ENCODE data around the gene PUS10. TPM values are rescaled to one million over a fixed set of nuclear protein-coding genes. Genes with fewer than 3 reads are reported as not detected.

The PUS10 gene
- total RNA-seq, 6 experiments from 2014 or later = 8.6 to 15.3 (median 13.1) TPM

GRCh38 chr2:60973705-60974104 lies 44.4 kb downstream of the PUS10 start:
- ATAC-seq = no peak
- DNase-seq = no peak
- H3K4me1 ChIP-seq = peaks cover 0 to 13% (median 0%) of the 10 kb centered on the region in 4 donors
- no peaks in the 10 kb centered on the region for H3K36me3 ChIP-seq
- intact Hi-C loops (cut with DNase I) = no loop called here
- H3K27me3 ChIP-seq = no peaks in the 10 kb centered on the region
- H3K27ac ChIP-seq = no peak overlapping the region
- H3K4me3 ChIP-seq = no peak overlapping the region
- no peaks in the 10 kb centered on the region for H3K9me3 ChIP-seq
- 65% methylated on average over 2 of the region's 5 CpGs for WGBS (ENCODE audit: insufficient coverage, low coverage, low lambda C conversion rate, missing lambda C conversion rate)
- TF ChIP-seq, protein P1, sequence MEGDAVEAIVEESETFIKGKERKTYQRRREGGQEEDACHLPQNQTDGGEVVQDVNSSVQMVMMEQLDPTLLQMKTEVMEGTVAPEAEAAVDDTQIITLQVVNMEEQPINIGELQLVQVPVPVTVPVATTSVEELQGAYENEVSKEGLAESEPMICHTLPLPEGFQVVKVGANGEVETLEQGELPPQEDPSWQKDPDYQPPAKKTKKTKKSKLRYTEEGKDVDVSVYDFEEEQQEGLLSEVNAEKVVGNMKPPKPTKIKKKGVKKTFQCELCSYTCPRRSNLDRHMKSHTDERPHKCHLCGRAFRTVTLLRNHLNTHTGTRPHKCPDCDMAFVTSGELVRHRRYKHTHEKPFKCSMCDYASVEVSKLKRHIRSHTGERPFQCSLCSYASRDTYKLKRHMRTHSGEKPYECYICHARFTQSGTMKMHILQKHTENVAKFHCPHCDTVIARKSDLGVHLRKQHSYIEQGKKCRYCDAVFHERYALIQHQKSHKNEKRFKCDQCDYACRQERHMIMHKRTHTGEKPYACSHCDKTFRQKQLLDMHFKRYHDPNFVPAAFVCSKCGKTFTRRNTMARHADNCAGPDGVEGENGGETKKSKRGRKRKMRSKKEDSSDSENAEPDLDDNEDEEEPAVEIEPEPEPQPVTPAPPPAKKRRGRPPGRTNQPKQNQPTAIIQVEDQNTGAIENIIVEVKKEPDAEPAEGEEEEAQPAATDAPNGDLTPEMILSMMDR (IDR thresholded peaks at IDR 0.05) = no peak
- TF ChIP-seq POLR2A (IDR thresholded peaks at IDR 0.05) = no peak

DNA sequence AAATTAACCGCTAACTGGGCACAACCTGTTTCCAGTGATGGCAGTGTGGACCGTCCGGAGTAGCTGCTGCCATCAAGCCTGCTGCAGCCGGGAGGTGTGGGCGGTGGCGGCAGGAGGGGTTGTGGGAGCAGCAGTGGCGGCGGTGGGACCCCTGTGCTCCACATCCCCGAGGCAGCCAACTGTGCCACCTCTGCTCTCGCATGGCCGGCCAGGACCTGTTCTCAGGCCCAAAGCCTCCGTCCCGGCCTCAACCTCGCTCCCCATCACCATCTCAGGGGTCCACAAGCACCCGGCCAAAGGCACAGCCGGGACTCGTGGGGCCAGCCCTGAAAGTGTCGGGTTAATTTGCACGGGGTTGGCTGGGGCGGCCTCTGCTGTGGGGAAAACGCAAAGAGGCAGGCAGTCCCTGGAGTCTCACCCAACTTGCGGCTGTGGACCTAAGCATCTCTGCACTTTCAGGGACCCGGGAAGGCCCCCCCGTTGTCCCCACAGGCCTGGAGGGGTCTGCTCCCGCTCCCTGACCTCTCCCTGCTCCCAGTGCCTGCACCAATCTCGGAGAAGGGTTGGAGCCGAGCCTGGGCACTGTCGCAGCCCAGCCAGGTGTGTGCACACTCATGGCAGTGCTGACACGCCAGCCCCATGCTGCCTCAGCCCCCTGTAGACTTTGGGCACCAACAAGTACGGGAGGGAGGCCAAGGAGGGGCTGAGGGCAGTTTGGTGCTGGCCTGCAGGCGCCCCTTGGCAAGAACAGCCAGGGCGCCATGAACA lies 45.0 kb downstream of the PUS10 start:
- TF ChIP-seq, protein P1 (IDR thresholded peaks at IDR 0.05) = no peak
- no peak for TF ChIP-seq POLR2A (IDR thresholded peaks at IDR 0.05)
- no peaks in the 10 kb centered on the region for H3K36me3 ChIP-seq
- no peaks in the 10 kb centered on the region for H3K9me3 ChIP-seq
- no peak overlapping the region for H3K27ac ChIP-seq
- H3K4me3 ChIP-seq = no peak overlapping the region
- 100% methylated on average over 1 of the region's 32 CpGs for WGBS (ENCODE audit: insufficient coverage, low coverage, low lambda C conversion rate, missing lambda C conversion rate)
- ATAC-seq (peak in 1 of 4 donors; percentile 42), DNase-seq (no peak)
- intact Hi-C loops (cut with DNase I) = no loop called here
- no peaks in the 10 kb centered on the region for H3K27me3 ChIP-seq
- H3K4me1 ChIP-seq = peaks cover 0 to 13% (median 0%) of the 10 kb centered on the region in 4 donors

GRCh38 chr2:60966507-60967405 lies 51.3 kb downstream of the PUS10 start:
- H3K4me3 ChIP-seq = no peak overlapping the region
- TF ChIP-seq, protein P1 (IDR thresholded peaks at IDR 0.05) = no peak
- no peak for TF ChIP-seq POLR2A (IDR thresholded peaks at IDR 0.05)
- H3K27ac ChIP-seq = no peak overlapping the region
- H3K27me3 ChIP-seq = no peaks in the 10 kb centered on the region
- ATAC-seq = no peak
- H3K36me3 ChIP-seq = no peaks in the 10 kb centered on the region
- intact Hi-C loops (cut with DNase I) = no loop called here
- H3K4me1 ChIP-seq = no peaks in the 10 kb centered on the region
- DNase-seq = no peak
- 68% methylated on average over 1 of the region's 1 CpG for WGBS (ENCODE audit: insufficient coverage, low coverage, low lambda C conversion rate, missing lambda C conversion rate)
- H3K9me3 ChIP-seq = no peaks in the 10 kb centered on the region

DNA sequence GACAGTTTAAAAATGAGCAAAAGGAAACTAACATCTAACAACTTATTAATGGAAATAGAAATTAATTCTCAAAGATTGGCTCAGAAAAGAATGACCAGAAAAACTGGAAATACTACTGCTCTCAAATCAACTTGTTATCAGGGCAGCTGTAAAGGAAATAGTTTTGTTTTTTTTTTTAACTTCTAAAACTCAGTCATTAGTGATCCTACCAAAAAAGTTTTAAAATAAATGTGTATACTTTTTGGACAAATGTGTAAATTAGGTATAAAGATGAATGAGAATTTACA lies 52.6 kb downstream of the PUS10 start:
- ATAC-seq (no peak), DNase-seq (no peak)
- H3K27ac ChIP-seq = no peak overlapping the region
- TF ChIP-seq POLR2A (IDR thresholded peaks at IDR 0.05) = no peak
- TF ChIP-seq, protein P1 (IDR thresholded peaks at IDR 0.05) = no peak
- no peaks in the 10 kb centered on the region for H3K9me3 ChIP-seq
- no peak overlapping the region for H3K4me3 ChIP-seq
- H3K36me3 ChIP-seq = no peaks in the 10 kb centered on the region
- H3K27me3 ChIP-seq = no peaks in the 10 kb centered on the region
- H3K4me1 ChIP-seq = no peaks in the 10 kb centered on the region
- intact Hi-C loops (cut with DNase I) = no loop called here

Data from right lobe of liver (tissue), 6 donors.